HepG2 (cell line): Measurements from ENCODE around the gene MINAR2.

Source experiments
- CEBPB ChIP-seq: IDR thresholded peaks from 2 replicates; pipeline ENCODE4 v1.6.1; 2011; ENCODE audit warnings: low read depth, low read length, improper control_type of control experiment, borderline replicate concordance
- EP300 ChIP-seq, 3 experiments: sonication (generic) in 1 of 3; formaldehyde crosslinking in 1 of 3; IDR thresholded peaks; 2 replicates each; pipeline versions ENCODE4 v1.5.1 to v1.6.1; 2011 to 2020; ENCODE audit warnings: low read depth in 2 of 3, low read length in 2 of 3, borderline replicate concordance in 1 of 3, improper control_type of control experiment in 1 of 3, mild to moderate bottlenecking in 1 of 3, missing genetic modification reagents in 1 of 3, moderate library complexity in 1 of 3
- EZH2 ChIP-seq: conservative IDR thresholded peaks from 2 replicates; pipeline ENCODE4 v1.6.1; 2012; ENCODE audit warnings: mild to moderate bottlenecking, low read depth, low read length, moderate library complexity
- HOXA7 ChIP-seq: sonication (generic); formaldehyde crosslinking; IDR thresholded peaks from 2 replicates; pipeline ENCODE4 v1.8.1; 2022; ENCODE audit warnings: mild to moderate bottlenecking, missing genetic modification reagents, moderate library complexity
- KDM1A ChIP-seq: IDR thresholded peaks from 2 replicates; pipeline ENCODE4 v1.6.1; 2016; ENCODE audit warnings: missing compliant biosample characterization
- POLR2A ChIP-seq, 2 experiments: IDR thresholded peaks; 2 replicates each; pipeline ENCODE4 v1.6.1; 2011; ENCODE audit warnings: low read depth in 2 of 2, low read length in 2 of 2, mild to moderate bottlenecking in 1 of 2, moderate library complexity in 1 of 2; ENCODE audit not compliant: insufficient read depth in 1 of 2
- RAD21 ChIP-seq: fragments of 450-650 bp; formaldehyde crosslinking; IDR thresholded peaks from 2 replicates; pipeline ENCODE4 v1.5.0; 2020; ENCODE audit warnings: mild to moderate bottlenecking
- TRIM24 ChIP-seq: sonication (generic); formaldehyde crosslinking; IDR thresholded peaks from 2 replicates; pipeline ENCODE4 v1.8.0; 2022; ENCODE audit warnings: mild to moderate bottlenecking, missing genetic modification reagents
- ZBTB7A ChIP-seq: sonication (generic); formaldehyde crosslinking; IDR thresholded peaks from 2 replicates; pipeline ENCODE4 v1.8.0; 2022; ENCODE audit warnings: mild to moderate bottlenecking, missing genetic modification reagents
- ZKSCAN1 ChIP-seq: fragments of 150-350 bp; IDR thresholded peaks from 2 replicates; pipeline ENCODE4 v1.6.1; 2014; ENCODE audit warnings: low read length
- ZNF614 ChIP-seq: IDR thresholded peaks from 2 replicates; pipeline ENCODE4 v1.6.1; 2018; ENCODE audit warnings: missing biosample characterization, missing genetic modification reagents, inconsistent platforms, borderline replicate concordance
- TF ChIP-seq, protein P1 (sequence below): sonication (generic); formaldehyde crosslinking; conservative IDR thresholded peaks from 2 replicates; pipeline ENCODE4 v1.8.0; 2022; ENCODE audit warnings: missing genetic modification reagents
- TF ChIP-seq, protein P2 (sequence below): sonication (generic); formaldehyde crosslinking; IDR thresholded peaks from 2 replicates; pipeline ENCODE4 v1.8.1; 2023; ENCODE audit warnings: missing genetic modification reagents, inconsistent platforms, borderline replicate concordance
- TF ChIP-seq, protein P3 (sequence below): sonication (generic); formaldehyde crosslinking; IDR thresholded peaks from 2 replicates; pipeline ENCODE4 v1.5.0; 2020; ENCODE audit warnings: missing genetic modification reagents

DNA sequence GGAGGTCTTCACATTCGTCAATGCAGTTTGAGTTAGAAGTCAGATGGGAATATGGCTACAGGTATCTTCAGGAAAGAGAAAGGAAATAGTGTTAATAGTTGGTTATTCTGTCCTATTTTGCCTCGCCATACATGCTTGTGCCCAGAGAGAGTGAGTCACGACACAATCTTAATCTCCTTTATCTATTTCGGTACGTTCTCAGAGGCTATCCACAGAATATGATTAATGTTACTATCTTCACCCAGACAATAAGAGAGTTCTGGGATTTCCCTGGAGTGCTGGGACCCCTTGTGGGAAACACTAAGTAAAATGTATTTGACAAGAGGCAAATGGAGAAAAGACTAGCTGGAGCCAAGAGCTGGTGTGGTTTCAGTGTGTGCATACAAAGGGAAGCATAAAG is 25.5 kb downstream of the MINAR2 start:
- TF ChIP-seq, protein P1, sequence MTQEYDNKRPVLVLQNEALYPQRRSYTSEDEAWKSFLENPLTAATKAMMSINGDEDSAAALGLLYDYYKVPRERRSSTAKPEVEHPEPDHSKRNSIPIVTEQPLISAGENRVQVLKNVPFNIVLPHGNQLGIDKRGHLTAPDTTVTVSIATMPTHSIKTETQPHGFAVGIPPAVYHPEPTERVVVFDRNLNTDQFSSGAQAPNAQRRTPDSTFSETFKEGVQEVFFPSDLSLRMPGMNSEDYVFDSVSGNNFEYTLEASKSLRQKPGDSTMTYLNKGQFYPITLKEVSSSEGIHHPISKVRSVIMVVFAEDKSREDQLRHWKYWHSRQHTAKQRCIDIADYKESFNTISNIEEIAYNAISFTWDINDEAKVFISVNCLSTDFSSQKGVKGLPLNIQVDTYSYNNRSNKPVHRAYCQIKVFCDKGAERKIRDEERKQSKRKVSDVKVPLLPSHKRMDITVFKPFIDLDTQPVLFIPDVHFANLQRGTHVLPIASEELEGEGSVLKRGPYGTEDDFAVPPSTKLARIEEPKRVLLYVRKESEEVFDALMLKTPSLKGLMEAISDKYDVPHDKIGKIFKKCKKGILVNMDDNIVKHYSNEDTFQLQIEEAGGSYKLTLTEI (CRISPR knock-in tag), result no peak
- TF ChIP-seq, protein P2, sequence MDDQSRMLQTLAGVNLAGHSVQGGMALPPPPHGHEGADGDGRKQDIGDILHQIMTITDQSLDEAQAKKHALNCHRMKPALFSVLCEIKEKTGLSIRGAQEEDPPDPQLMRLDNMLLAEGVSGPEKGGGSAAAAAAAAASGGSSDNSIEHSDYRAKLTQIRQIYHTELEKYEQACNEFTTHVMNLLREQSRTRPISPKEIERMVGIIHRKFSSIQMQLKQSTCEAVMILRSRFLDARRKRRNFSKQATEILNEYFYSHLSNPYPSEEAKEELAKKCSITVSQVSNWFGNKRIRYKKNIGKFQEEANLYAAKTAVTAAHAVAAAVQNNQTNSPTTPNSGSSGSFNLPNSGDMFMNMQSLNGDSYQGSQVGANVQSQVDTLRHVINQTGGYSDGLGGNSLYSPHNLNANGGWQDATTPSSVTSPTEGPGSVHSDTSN (CRISPR knock-in tag), result no peak
- TF ChIP-seq ZKSCAN1 (no peak), POLR2A (IDR thresholded peaks at IDR 0.05; ENCODE audit: insufficient read depth in 1 of 2, low read depth in 2 of 2, low read length in 2 of 2) (no peak), ZBTB7A (no peak), EZH2 (no peak), EP300 (IDR thresholded peaks at IDR 0.05; ENCODE audit: low read depth in 2 of 2, low read length in 2 of 2) (no peak), EP300 (CRISPR knock-in tag; IDR thresholded peaks at IDR 0.05; ENCODE audit: borderline replicate concordance) (no peak), HOXA7 (no peak), CEBPB (no peak), ZNF614 (CRISPR knock-in tag) (no peak), RAD21 (no peak), KDM1A (CRISPR knock-in tag) (no peak), TRIM24 (no peak)
- TF ChIP-seq, protein P3, sequence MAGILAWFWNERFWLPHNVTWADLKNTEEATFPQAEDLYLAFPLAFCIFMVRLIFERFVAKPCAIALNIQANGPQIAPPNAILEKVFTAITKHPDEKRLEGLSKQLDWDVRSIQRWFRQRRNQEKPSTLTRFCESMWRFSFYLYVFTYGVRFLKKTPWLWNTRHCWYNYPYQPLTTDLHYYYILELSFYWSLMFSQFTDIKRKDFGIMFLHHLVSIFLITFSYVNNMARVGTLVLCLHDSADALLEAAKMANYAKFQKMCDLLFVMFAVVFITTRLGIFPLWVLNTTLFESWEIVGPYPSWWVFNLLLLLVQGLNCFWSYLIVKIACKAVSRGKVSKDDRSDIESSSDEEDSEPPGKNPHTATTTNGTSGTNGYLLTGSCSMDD, result no peak
